IPS-18c (cell line): ENCODE results near the gene REV1.
"Not testable (repeated sequence)": the region's sequence is repeated elsewhere in the genome, so short reads cannot be mapped to it uniquely, and the experiment has no call there.

Experiments used
- H3K4me3 ChIP-seq: 2 replicates; pipeline ENCODE4 v1.7.0; 2013; ENCODE audit warnings: low read depth, mild to moderate bottlenecking, low read length, moderate library complexity; ENCODE audit not compliant: insufficient read depth
- H3K9me3 ChIP-seq: one replicate; pipeline ENCODE4 v1.6.1; 2013; ENCODE audit warnings: mild to moderate bottlenecking, low read length, moderate library complexity; ENCODE audit not compliant: control insufficient read depth, insufficient read depth

Gene REV1

DNA sequence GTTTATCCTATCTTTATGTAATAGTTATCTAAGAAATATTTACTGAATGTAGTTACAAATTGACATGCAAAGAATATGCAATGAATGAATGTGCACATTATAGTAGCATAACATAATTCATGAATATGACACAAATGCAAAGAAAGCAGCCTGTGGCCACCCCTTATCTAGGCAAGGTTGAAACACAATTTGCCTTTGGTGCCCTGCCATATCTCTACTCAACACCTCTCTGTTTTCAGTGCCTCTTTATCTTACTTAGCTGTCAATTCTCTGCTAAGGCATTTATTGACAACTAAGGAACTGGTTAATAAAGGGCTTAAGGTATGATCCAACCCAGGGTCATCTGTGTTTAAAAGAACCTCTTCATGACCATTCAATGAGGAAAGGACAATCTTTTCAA lies 18.9 kb downstream of the REV1 start:
- Histone ChIP-seq H3K9me3 (no peaks in the 10 kb centered on the region), H3K4me3 (no peak overlapping the region)

DNA sequence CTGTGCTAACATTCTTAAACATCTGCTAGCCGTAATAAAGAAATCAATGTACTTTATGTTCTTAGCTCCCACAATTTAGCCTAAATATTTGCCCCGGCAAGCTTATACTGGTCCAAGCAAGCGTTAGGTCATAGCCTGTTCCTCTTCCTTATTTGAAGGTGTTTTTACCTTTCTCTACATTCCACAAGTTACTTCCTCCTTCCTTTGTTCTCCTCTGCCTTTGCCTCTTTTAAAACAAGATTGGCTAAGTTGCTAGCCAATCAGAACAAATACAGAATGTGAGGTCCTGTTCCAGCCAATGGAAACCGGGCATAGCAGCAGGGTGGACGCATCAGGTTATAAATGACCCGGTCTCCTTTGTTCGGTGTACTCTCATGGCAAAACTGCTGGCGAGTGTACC lies 19.4 kb downstream of the REV1 start:
- not testable (repeated sequence) for H3K4me3 ChIP-seq, H3K9me3 ChIP-seq

DNA sequence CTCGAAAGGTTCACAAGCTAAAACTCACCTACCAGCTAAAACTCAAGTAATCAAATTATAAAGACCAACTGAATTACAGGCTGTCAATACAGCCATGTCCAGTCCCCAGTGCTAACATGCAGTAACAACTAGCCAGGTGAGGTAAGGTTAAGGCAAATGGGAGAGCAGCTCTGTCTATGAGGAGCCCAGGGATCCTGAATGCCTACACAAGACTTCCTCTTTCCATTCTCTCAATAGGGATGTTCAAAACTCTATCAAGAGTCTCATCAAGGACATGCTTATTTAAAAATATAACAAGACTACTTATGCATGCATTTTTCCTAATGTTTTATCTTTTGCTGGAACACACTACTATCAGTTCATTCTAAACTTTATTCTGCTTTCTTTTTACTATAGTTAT lies 20.4 kb downstream of the REV1 start:
- no peak overlapping the region for H3K4me3 ChIP-seq
- H3K9me3 ChIP-seq, result no peaks in the 10 kb centered on the region

- Histone ChIP-seq H3K9me3 (no peaks in the 10 kb centered on the region), H3K4me3 (no peak overlapping the region)
Observed at GRCh38 chr2:99468155-99468554, 21.7 kb downstream of the REV1 start.

- H3K4me3 ChIP-seq, result no peak overlapping the region
- no peaks in the 10 kb centered on the region for H3K9me3 ChIP-seq
Observed at GRCh38 chr2:99467390-99467789, 22.4 kb downstream of the REV1 start.

GRCh38 chr2:99461828-99462483 lies 27.9 kb downstream of the REV1 start:
- Histone ChIP-seq H3K4me3 (no peak overlapping the region), H3K9me3 (no peaks in the 10 kb centered on the region)

- no peak overlapping the region for H3K4me3 ChIP-seq
- H3K9me3 ChIP-seq, result no peaks in the 10 kb centered on the region
Observed at GRCh38 chr2:99458529-99458928, 31.3 kb downstream of the REV1 start.

DNA sequence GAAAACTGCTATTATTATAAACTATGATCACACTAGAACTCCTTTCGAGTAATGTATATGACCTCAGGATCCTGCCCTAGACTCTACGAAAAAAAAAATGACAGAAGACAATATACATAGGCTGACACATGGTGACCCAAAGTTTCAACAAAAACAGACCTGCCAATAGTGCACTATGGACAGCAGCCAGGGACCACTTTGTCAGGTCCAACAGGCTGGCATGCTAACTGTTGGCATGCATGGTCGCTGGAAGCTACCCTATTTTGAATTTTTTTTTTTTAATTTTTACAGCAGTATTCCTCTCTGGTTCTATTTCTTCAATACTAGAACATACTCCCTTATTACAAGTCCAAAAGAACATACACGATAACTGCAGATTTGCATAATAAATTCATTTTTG lies 38.1 kb downstream of the REV1 start:
- Histone ChIP-seq H3K9me3 (no peaks in the 10 kb centered on the region), H3K4me3 (no peak overlapping the region)

DNA sequence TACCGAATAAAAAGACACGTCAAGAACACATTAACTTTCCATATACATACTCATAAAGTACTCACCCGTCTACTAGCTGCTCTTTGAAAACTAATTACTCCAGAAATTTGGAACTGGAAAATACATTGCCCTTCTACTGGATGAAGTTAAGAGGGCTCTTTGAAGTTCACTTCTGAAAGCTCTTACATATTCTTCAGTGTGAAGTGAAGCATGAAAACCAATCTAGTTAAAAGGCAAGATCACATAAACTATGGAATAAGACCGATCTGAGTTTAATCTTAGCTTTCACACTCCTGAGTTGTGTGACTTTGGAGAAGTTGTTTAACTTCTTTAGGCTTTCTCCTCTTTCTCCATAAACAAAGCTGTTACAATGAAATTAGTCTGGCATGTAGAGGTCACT lies 38.5 kb downstream of the REV1 start:
- no peaks in the 10 kb centered on the region for H3K9me3 ChIP-seq
- H3K4me3 ChIP-seq, result no peak overlapping the region

DNA sequence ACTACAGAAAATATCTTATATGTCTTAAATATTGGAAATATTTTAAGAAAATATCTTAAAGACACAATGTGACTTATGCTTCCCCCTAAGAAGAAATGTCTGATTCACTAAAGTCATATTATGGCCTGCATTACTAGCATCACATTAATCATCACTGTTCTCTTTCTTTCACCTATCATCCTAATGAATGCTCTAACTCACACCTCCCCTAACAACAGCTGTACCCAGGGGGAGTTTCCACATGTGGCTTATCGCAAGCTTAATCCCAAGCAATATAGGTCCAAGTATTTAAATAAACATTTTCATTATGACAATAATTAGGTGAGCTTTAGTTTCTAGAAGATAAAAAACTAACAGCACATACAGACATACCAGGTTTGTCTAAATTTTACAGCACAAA lies 39.6 kb downstream of the REV1 start:
- Histone ChIP-seq H3K9me3 (no peaks in the 10 kb centered on the region), H3K4me3 (no peak overlapping the region)

GRCh38 chr2:99448556-99448955 lies 41.3 kb downstream of the REV1 start:
- H3K4me3 ChIP-seq, result no peak overlapping the region
- H3K9me3 ChIP-seq, result no peaks in the 10 kb centered on the region

GRCh38 chr2:99445065-99445464 lies 44.8 kb downstream of the REV1 start:
- H3K9me3 ChIP-seq, result no peaks in the 10 kb centered on the region
- H3K4me3 ChIP-seq, result no peak overlapping the region

GRCh38 chr2:99444222-99444621 lies 45.6 kb downstream of the REV1 start:
- Histone ChIP-seq H3K4me3 (no peak overlapping the region), H3K9me3 (no peaks in the 10 kb centered on the region)

GRCh38 chr2:99442837-99443236 lies 47.0 kb downstream of the REV1 start:
- Histone ChIP-seq H3K4me3 (no peak overlapping the region), H3K9me3 (no peaks in the 10 kb centered on the region)

- no peaks in the 10 kb centered on the region for H3K9me3 ChIP-seq
- H3K4me3 ChIP-seq, result no peak overlapping the region
Observed at GRCh38 chr2:99439971-99440505, 49.8 kb downstream of the REV1 start.

DNA sequence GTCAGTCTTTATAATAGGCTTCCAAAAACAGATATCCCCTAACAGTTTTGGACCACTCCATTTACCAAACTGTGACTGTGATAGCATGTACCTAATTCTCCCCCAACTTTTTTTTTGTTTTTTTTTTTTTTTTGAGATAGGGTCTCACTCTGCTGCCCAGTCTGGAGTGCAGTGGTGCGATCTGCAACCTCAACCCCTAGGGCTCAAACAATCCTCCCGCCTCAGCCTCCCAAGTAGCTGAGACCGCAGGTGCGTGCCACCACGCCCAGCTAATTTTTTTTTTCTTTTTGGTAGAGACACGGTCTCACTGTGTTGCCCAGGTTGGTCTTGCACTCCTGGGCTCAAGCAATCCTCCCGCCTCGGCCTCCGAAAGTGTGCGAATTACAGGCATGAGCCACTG lies 52.9 kb downstream of the REV1 start:
- Histone ChIP-seq H3K9me3 (no peaks in the 10 kb centered on the region), H3K4me3 (no peak overlapping the region)

DNA sequence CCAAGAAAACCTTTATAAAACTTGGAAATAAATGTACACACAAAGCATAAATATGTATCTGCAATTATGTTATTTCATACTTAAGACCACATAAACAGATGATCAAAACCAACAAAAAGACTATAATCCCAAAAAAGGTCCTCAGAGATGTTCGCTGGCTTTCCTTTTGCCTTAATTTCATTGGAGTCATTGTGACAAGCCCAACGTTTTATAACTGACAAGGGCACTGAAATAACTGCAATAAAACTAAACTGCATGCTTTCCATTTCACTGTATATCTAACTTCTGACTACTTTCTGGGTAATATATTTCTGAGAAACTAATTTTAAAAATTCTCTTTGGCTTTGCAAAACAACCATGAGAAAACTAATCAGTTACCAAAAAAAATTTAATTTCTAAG lies 56.5 kb downstream of the REV1 start:
- Histone ChIP-seq H3K4me3 (no peak overlapping the region), H3K9me3 (no peaks in the 10 kb centered on the region)

GRCh38 chr2:99431587-99432275 lies 58.1 kb downstream of the REV1 start:
- Histone ChIP-seq H3K4me3 (no peak overlapping the region), H3K9me3 (no peaks in the 10 kb centered on the region)
